Measurements from ENCODE around the gene DLGAP3.
A peak's percentile ranks its signal among the peaks of the same experiment; 100 is the strongest.
"Not testable (repeated sequence)": the region's sequence is repeated elsewhere in the genome, so short reads cannot be mapped to it uniquely, and the experiment has no call there.

DLGAP3 gene
- 0.27 to 1.9 (median 1.6) reads per million in 4 donors for total RNA-seq

DNA sequence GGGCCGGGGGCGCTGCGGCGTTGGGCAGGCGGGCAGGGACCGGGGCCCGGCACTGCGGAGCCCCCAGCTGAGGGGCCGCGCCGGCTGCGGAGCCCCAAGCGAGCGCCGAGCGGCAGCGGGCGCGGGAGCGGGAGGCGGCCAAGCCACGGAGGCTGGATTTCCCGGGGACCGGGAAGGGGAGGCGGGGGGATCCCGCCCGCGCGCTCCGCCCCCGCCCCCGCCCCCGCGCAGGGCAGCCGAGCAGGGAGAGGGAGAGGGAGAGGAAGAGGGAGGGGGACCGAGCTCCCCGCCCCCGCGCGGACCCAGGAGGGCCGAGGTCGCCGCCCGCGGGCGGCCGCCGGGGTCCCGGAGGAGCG is at the start of gene DLGAP3:
Gene DLGAP3 (minus strand): TSS at position 154 of the 356 bp plus-strand sequence. CDS start 24,267 bp downstream, outside the sequence.
- DNase-seq: no peak

GRCh38 chr1:34978921-34979320 is 49.5 kb upstream of the DLGAP3 start:
- DNase-seq: no peak

GRCh38 chr1:34977858-34978257 is 48.4 kb upstream of the DLGAP3 start:
- no peak for DNase-seq

- no peak for DNase-seq
Measured at GRCh38 chr1:34977210-34977471, 47.7 kb upstream of the DLGAP3 start.

DNA sequence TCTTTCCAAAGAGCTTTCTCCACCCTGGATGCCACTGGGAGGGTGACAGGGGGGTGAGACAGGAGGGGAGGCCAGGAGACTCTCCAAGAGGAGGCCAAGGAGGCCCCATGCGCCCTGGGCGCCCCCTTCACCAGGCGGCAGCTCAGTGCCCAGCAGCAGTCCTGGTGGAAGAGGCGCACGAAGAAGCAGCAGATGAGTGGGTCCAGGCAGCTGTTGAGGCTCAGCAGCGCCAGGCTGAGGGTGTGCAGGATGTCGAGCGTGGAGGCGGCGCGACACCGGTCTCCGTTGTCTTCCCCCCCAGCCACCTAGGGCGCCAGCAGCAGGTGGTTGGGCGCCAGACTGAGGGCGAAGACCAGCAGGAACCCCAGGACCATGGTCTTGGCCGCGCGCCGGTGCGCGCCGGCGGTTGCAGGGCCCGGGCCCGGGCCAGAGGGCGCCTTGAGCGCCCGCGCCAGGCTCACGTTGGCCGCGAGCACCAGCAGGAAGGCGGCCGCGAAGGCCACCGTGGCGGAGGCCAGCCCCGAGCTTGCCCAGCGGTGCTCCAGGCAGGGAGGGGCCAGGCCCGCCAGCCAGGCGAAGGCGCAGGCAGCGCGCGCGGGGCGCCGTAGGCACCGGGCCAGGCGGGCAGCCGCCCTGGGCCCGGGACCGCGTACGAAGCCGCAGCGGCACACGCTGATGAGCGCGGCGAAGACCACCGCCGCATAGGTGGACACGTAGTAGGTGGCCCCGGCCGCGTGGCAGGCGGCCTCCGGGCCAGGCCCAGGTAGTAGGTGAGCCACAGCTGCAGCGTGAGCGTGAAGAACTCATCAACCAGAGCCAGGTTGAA is 47.1 kb upstream of the DLGAP3 start:
- DNase-seq: no peak

DNA sequence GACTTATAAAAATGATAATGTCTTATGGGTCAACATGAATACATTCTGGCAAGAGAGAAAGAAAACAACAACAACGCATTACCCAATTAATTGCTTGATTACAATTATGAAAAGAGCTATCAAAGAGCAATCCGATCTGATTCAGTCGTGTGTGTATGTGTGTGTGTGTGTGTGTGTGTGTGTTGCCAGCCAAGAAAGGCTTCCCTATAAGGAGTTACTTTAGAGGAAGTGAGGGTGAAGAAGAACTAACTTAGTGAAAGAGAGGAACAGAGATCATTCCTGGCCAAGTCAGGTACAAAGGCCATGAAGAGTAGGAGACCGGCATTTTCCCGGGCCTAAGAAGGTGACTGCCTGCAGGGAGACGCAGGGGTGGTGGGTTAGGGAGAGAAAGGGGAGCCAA is 46.3 kb upstream of the DLGAP3 start:
- DNase-seq: no peak

GRCh38 chr1:34975338-34975737 is 45.9 kb upstream of the DLGAP3 start:
- DNase-seq: no peak

GRCh38 chr1:34974626-34975025 is 45.2 kb upstream of the DLGAP3 start:
- no peak for DNase-seq

DNA sequence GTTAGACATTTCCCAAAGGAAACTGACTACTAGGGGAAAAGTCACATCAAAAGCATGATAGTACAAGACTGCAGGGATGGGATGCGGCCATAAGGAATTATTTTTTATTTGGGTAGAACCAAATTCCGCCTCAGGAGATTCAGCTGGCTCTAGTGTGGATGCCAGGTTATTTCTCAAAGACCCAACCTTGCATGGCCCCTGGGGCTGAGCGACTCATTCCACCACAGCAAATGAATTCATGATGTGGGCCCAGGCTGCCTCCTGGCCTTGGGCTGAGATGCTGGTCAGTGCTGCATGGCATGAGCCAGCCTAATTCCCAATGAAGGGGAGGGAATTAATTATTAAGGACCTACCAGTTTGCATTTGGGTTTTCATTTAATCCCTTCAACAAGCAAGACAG is 43.9 kb upstream of the DLGAP3 start:
- DNase-seq: no peak

DNA sequence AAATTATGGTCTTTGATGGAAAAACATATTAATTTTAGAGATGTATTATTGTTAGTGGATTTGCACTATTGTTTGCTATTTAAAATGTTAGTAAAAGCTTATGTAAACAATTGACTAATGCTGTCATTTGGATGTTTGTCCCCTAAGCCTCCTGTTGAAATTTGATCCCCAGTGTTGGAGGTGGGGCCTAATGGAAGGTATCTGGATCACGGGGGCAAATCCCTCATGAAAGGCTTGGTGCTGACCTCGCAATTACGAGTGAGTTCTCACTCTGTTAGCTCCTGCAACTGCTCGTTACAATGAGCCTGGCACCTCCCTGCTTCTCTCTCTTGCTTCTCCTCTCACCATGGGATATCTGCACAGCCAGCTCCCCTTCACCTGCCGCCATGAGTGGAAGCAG is 41.4 kb upstream of the DLGAP3 start:
- DNase-seq: no peak

DNA sequence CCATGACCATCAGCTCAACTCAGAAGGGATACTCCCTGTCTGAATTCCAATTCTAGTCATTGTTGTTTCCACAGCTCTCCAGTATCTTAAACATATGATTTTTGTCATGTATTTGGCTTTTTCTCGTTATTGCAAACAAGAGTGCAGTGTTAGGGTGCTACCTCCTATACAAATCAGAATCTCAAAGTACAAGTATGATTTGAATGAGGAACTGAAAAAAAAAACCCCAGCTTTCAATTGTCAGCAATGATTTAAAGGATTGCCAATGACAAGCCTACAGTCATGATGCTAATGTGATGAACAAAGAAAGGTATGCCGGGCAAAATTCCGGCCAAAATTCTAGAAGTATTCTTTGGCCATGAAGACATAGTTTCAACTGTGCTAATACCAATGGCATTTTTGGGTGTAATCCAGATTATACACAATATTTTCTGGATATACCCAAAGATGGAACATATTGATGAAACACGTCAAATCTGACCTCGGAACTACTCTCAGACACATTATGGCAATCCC is 40.8 kb upstream of the DLGAP3 start:
- DNase-seq: no peak

GRCh38 chr1:34968297-34968696 is 38.8 kb upstream of the DLGAP3 start:
- DNase-seq: peak in 1 of 5 donors; percentile 19

GRCh38 chr1:34967672-34968071 is 38.2 kb upstream of the DLGAP3 start:
- DNase-seq: not testable (repeated sequence)

DNA sequence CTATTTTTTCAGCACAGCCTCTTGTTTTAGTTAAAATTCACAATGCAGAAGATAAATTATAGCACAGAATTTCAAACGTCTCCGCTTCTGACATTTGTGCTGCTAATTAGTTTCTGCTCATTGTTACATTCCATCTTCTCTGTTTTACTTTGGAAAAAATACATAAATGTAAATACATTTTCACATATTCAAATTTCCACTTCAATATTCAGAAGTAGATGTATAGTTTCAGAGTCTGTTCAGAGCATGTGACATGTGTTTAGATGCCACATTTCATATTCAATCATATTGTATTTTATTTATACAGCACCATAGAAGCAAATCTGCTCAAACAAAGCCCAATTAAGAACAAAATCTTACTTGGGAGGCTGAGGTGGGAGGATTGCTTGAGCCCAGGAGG is 36.1 kb upstream of the DLGAP3 start:
- no peak for DNase-seq

DNA sequence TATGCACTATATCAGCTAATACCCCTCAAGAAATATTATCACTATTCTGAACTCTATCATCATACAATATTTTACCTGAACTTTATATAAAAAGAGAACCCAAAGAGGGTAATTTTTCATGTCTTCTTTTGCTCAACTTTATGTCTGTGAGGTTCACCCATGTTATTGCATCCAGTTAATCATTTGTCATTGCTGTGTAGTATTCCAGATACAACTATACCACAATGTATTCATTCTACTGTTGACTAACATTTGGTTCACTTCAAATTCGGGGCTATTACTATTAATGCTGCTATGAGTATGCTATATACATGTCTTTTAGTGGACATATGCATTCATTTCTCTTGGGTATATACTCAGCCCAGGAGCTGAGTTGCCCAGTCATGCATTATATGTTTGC is 21.0 kb upstream of the DLGAP3 start:
- DNase-seq: no peak

DNA sequence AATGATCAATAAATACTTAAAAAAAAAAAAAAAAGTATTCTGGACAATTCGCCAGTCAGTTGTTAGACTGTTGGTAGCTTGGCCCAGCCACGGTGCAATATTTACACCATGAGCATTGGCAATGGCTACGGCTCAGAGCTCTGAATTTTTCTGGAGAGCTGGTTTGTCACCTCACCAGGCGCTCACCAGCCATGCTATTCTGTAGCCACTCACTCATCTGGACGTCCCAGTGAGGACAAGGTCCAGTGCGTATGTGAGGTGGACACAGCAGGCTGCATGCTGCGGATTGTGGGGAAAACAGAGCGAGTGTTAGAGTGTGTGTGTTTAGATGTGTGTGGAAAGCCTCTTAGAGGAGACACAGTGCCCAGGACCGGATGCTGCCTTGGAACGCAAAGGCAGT is 19.3 kb upstream of the DLGAP3 start:
- not testable (repeated sequence) for DNase-seq

- not testable (repeated sequence) for DNase-seq
Measured at GRCh38 chr1:34947641-34948314, 18.3 kb upstream of the DLGAP3 start.

- no peak for DNase-seq
Measured at GRCh38 chr1:34946211-34946610, 16.8 kb upstream of the DLGAP3 start.

DNA sequence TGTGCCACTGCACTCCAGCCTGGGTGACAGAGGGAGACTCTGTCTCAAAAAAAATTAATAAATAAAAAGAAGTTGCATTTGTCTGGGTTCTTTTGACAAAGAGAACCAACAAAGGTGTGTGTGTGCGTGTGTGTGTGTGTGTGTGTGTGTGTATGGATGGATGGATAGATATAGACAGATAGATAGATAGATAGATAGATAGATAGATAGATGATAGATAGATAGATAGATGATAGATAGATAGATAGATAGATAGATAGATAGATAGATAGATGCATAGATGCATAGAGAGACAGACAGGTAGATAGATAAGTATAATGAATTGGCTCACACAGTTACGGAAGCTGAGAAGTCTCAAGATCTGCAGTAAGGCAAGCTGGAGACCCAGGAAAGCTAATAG is 12.3 kb upstream of the DLGAP3 start:
- DNase-seq: not testable (repeated sequence)

- no peak for DNase-seq
Measured at GRCh38 chr1:34930702-34931071, 1.2 kb upstream of the DLGAP3 start.

- DNase-seq: no peak
Measured at GRCh38 chr1:34929853-34930701, 627 bp upstream of the DLGAP3 start.

DNA sequence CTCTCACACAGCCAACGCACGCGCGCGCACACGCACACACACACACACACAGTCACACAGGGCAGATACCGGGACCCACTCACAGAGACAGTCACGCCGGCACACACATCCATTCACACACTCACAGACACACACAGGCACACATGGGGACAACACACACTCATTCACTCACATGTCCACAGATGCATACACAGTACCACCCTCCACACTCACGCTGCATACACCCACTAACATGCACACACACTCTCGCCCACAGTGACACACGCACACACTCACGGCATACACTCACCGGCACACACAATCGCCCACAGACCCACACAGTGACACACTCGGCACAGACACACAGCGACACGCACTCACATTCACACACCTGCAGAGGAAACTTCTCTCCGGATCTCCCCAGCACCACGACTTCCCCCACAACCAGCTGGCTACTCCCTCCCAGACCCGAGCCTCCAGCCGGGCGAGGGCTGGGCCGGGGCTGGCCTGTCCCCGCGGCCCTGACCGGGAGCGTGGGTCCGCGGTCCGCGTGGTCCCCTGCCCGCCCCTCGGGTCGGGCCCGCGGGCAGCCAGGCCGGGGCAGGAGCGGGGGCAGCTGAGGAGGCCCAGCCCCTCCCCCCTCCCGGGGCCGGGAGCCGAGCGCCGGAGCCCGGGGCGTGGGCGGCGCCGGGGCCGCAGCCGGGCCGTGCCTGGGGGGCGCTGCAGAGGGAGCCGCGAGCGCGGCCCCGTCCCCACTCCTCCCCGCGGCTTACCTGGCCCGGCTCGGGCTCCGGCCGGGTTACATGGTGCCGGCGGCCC is 552 bp downstream of the DLGAP3 start:
- DNase-seq: no peak
